GM10266 (cell line): ENCODE results near the gene CHD5.

ENCODE experiments used
- DNase-seq: peaks from one replicate; pipeline ENCODE4 v3.0.0; 2012; ENCODE audit errors: extremely low spot score
- CTCF ChIP-seq: IDR thresholded peaks from 2 replicates; pipeline ENCODE4 v1.5.1; 2012; ENCODE audit warnings: mild to moderate bottlenecking, low read depth; ENCODE audit not compliant: control insufficient read depth, insufficient read depth; ENCODE audit errors: missing control alignments

The CHD5 gene

GRCh38 chr1:6145396-6145750 is 34.7 kb downstream of the CHD5 start:
- no peak for DNase-seq
- no peak for TF ChIP-seq CTCF

DNA sequence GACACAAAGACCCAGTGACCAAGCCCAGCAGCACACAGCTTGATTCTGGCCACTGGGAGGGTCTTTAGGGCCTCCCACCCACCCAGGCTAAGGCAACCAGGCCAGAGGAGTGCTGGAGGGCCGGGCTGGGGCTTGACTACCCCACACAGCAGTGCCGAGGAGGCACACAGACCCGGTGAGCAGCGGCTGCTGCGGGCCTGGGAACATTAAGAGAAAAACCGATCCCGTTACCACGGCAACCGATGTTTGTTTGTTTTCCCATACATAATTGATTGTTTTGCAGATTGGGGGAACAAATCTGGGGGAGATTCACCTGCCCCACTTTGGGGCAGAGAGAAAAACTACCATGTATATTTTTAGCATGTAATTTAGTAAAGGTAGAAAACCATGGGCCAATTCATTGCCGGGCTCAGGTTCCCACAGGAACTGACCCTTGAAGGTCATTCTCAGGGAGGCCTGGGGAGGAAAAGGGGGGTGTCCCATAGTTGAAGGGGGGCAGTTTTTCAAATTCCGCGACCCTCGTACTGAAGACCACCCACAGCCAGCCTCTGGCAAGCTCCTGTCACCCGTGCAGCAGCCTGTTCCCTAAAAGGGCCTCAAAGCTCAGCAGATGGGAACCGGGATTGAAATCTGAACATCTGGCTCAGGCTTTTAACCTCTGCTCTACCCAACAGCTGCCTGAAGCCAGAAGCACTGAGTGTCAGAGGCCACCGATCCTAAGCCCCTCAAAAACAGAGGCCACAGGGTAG is 35.3 kb downstream of the CHD5 start:
- no peak for TF ChIP-seq CTCF
- DNase-seq, result no peak

DNA sequence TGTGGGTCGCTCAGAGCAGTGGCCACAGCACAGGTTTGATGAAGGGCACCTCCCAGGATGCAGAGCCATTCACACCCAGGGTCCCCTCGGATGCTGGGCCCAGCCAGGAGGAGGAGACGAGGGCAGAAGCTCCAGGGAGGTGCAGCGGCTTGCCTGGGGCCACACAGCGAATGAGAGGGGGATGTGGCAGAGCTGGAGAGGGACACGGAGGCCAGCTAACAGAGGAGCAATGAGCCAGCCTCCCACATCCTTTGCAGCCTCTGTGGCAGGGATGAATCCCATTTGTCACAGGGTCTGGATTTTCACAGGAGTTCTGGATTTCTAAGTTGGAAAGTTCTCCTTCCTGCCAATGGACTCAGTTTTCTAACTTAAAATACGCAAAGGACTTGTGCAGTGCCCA is 35.9 kb downstream of the CHD5 start:
- no peak for TF ChIP-seq CTCF
- DNase-seq, result no peak

- no peak for DNase-seq
- TF ChIP-seq CTCF, result no peak
These were observed 36.7 kb downstream of the CHD5 start for GRCh38 chr1:6143395-6143794.

- no peak for TF ChIP-seq CTCF
- no peak for DNase-seq
These were observed 37.4 kb downstream of the CHD5 start for GRCh38 chr1:6142734-6143133.

DNA sequence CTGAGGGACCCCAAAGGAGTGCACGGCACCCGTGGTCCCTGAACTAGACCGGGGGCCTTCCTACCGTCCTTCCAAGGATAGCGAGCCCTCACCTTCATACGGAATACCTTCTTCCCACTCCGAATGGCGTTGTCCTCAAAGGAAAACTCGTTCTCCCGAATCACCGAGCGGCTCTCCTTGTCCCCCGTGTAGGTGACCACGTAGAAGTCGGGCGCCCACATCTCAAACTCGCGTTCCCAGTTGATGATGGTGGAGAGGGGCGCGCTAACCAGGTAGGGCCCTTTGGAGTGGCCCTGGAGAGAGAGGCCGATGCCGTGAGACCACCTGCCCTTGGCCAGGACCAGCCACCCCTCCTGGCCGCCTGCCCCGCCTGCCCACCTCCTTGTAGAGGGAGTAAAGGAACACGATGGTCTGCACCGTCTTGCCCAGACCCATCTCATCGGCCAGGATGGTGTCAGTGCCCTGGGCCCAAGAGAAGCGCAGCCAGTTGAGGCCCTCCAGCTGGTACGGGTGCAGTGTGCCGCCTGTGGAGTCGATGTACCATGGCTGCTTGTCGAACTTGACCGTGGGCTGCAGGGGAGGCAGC is 38.0 kb downstream of the CHD5 start:
- no peak for TF ChIP-seq CTCF
- no peak for DNase-seq

GRCh38 chr1:6141592-6141991 is 38.5 kb downstream of the CHD5 start:
- peak; percentile 64 for DNase-seq
- peak; percentile 29 for TF ChIP-seq CTCF
